GM18511 (cell line): ENCODE measurements around the gene TRPM3.

Source experiments
- ATAC-seq: cut with Tn5 transposase; IDR thresholded peaks from one replicate; pipeline ENCODE4 v1.9.1; 2021; ENCODE audit warnings: mild to moderate bottlenecking, moderate library complexity; ENCODE audit not compliant: unreplicated experiment

TRPM3 gene

GRCh38 chr9:70589571-70590314, 531.7 kb downstream of the TRPM3 start:
- ATAC-seq: no peak

GRCh38 chr9:70588999-70589398, 532.4 kb downstream of the TRPM3 start:
- ATAC-seq: no peak

- ATAC-seq: no peak
Observed at GRCh38 chr9:70588381-70588780, 533.0 kb downstream of the TRPM3 start.

DNA sequence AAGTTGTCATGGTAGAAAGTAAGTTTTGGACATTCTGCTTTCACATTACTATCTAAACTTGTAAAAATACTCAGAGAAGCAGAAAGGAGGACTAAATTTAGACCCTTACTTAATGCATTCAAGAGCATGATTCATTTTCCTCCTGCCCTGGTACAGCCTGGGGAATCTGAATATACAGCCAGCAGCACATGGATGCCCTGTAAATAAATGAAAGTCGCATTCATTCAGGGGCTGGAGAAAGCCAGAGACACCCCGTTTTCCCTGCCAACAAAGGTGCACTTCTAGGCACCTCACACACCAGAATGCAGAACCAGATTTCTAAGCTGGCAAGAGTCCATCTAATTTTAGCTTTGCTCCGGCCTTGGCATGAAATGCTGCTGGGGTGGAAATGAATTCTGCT, 534.2 kb downstream of the TRPM3 start:
- ATAC-seq: no peak

DNA sequence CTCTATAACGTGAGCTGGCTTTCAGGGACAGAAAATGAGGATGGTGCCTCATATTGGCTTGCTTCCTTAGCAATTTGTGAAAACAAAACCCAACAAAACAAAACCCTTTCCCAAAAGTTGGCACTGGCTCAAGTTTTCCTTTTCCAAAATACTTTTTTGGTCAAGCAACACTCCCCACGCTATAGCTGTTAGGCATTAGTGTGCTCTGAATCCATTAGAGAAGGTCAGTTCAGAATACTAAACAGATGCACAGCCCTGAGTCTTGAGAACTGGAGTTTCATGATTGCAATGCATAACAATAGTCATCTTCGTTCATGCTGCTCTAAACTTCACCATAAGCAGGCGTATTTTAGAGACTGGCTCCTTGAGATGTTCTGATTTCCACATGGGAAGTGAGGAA, 534.9 kb downstream of the TRPM3 start:
- no peak for ATAC-seq

DNA sequence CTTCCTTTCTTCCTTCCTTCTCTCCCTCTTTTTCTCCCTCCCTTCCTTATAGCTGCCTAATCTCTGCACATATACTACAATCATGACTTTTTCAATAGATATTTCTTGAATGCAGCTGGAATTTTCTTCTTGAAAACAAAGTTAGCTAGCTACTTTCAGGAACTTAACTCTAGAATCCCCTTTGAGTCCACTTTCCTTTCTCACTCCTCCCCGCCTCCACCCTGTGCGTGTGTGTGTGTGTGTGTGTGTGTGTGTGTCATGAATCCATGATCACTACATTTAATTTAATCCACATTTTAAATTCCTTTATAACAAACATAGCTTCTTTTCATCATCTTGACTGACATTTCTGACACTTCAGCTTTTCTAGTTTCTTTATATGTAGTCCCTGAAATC, 539.5 kb downstream of the TRPM3 start:
- ATAC-seq: no peak

DNA sequence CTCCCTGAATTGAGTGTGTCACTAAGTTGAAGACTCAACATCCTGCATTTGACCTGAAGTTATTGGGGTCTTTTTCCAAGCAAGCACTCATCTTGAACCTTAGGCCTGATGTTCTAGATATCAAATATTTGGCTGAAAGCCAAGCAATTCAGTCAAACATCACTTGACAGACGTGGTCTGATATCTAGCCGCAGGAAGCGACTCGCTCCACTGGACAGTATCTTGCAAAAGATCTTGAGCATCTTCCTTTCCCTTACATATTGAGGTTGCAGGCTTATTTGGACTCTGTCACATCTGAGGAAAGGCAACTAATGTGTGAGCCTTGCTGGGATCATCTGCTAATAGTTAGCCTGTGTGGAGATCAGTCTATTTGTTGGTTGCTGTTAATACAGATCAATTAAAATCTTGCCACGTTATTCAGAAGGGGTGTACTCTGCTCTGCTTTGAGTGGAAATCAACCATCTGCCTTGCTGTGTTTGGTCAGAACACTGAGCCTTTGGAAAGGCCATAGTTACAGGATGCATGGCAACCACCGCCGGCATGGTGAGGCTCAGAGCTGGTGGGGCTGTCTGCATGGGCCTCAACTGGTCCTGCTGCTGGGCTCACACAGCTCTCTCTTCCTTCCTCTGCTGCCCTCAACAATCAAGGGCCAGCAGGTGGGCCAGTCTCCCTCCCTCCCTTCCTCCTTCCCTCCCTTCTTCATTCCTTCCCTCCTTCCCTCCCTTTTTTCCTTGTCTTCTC, 540.0 kb downstream of the TRPM3 start:
- peak; percentile 60 for ATAC-seq

DNA sequence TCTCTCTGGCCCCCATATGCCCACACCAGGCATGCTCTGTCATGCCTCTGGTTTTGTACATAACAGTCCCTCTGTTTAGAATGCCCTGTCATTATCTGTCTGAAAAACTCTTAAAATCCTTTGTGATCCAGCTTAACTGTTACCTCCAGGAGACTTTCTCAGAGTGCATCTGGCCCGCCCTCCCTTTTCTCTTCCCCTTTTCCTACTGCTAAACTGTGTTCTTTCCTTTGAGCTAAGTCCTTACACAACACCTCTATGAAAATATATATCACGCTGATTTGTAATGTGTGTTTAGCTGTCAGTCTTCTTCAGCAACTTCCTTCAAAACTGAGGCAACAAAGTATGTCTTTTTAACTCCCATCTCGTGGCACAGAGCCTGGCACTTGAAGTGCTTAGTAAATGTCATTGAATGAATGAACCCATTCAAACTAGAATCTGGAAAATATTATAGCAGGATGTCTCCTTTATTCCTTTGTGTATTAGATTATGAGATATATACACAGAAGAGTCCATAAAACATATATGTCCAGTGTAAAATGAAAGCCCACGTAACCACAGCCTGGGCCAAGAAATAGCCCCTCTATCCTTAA, 540.7 kb downstream of the TRPM3 start:
- no peak for ATAC-seq

- no peak for ATAC-seq
Observed at GRCh38 chr9:70579686-70580085, 541.7 kb downstream of the TRPM3 start.

DNA sequence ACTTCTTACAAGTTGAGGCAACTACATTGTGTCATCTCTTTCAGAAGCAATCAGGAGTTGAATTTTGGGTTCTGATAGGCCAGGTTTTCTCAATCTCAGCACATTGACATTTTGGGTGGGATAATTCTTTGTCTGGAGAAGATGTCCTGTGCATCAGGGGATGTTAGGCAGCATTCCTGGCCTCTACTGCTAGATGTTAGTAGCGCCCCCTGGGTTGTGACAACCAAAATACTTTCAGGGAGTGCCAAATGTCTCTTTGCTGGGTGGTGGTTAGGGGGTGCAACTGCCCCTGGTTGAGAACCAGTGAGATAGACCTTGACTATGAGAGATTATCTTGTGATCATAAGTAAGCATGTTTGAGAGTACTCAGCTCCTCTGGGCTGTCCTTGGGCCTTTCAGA, 542.7 kb downstream of the TRPM3 start:
- ATAC-seq: no peak

- no peak for ATAC-seq
Observed at GRCh38 chr9:70577671-70578070, 543.8 kb downstream of the TRPM3 start.

DNA sequence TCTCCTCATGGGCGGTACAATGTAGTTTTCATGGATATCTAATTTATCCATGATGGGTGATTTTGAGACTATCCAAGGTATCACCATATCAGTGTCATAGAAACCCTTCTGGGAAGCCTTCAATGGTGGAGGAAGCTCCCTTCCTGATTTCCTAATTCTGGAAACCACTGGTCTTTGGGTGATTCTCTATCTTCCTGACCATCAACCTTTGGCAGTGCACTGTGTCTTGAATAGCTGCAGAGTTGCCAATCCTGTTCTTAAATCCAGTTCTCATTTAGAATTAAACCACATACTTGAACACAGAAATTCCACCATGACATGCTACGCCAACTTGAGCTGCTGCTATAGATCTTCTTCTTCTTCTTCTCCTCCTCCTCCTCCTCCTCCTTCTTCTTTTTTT, 545.3 kb downstream of the TRPM3 start:
- ATAC-seq: no peak

DNA sequence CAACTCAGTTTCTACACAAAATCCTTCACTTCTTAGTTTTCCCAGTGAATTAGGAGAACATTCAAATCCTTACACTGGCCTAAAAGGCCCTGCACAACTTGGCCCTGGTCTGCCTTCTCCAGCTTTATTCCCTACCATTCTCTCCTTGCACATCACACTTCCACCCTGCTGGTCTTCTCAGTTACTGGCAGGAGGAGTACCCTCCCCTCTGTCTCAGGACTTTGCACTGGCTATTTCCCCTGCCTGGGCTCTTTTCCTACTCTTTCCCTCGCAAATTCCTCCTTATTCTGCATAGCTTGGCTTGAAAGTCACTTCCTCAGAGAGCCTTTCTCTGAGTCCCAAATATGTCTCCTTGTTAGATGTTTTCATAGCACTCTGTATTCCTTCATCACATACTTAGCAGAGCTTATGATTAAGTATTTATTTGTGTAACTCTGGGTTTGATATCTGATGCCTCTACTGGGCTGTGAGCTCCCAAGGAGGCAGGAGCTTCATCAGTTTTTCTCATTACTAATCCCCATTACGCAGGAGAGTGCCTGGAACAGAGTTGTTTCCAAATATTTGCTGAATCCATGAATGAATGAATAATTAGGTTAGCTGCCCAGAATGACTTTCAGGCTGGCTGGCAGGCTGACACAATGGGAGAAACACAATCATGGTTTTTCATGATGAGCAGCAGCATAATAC, 547.1 kb downstream of the TRPM3 start:
- no peak for ATAC-seq

DNA sequence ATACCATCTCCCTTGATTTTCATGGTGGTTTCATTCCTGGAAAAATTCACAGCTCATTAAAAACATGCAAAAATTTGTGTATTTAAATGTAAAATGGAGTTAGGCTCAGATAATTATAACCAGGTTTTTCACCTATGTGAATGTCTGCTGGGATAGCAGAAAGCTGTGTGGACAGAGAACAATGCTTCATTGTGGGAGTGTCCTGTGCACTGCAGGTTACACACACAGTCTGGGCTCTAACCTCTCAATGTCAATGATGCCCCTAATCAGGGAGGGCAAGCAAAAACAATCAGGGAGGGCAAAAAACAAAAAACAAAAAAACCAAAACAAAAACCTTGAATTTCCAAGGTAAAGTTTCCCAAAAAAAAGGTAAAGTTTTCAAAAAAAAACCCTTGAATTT, 548.1 kb downstream of the TRPM3 start:
- ATAC-seq: no peak

DNA sequence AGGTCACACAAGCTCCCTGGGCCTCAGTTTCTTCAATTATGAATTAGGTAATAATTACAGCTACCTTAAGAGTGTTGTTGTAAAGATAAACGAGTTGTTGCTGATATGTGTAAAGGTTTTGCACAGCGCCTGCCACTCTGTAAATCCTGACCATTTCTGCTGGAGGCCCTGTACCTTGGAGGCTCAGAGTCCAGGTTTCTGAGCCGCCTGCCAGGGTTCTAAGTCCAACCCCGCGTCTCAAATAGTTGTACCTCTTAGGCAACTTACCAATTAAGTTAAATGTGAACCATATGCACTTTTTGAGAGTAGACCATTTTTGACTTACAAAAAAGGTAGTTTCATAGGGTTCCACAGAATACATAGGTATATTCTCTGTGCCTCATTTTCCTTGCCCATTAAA, 550.2 kb downstream of the TRPM3 start:
- ATAC-seq: no peak

DNA sequence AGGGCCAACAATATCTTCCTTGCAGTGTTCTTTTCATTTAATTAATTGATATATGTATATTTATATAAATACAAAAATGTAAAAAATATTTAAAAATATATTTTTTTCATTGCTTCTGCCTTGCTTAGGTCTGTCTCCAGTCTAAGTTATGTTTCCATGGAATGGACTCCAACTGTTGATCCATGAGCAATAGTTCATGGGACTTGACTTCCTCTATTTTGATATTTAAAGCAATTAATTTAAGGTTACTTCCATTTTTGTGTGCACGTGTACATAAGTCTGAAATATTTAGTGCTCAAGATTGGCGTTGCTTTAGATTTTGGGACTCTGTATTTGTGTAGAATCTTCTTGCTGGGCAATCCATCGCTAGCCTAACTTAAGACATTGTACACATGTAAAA, 551.6 kb downstream of the TRPM3 start:
- no peak for ATAC-seq

DNA sequence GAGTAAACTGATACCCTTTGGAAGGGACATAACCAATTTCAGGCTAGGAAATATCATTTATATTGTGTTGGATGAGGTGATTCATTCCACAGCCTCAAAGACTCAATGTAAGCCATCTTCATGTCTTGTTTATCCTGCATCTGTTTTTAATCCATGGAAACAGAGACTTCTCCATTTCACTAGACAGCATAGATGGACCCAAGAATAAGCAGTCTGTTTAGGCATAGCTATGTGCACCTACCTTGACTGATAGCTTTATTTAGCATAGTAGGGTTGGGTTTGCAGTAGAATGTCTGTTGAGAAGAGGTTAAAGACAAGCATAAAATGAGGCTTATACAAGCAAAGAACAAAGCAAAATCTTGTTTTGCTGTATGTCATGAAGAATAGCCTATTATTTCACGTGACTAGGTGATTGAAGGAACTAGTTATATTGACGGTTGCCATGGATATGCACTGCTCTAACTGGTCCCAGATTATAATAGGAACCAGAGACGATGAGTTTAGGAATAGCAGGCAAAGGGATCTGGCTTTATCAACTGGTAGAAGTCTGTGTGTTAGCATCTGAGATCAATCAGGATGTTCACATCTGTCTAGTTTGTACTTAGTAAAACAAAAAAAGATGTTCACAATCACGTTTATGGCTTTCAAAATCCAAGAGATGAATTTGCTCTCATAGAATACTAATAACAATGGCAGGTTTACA, 552.2 kb downstream of the TRPM3 start:
- no peak for ATAC-seq

DNA sequence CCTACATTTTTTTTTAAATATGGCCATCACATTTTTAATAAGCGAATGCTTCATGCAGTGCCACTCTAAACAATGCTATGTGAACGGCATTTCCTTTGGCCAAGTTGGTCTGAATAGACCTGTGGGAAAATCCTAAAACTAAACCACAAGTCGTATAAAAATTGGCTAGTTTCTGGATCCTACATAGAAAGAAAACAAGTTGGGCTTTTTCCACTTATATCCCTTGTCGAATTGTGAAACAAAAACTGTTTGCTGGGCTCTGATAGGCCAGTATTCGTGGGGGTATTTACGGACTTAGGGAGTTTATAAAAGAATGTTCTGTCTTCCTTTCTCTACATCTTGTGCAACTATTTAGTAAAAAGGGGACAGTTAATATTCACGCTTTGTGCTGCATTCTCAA, 553.9 kb downstream of the TRPM3 start:
- no peak for ATAC-seq

DNA sequence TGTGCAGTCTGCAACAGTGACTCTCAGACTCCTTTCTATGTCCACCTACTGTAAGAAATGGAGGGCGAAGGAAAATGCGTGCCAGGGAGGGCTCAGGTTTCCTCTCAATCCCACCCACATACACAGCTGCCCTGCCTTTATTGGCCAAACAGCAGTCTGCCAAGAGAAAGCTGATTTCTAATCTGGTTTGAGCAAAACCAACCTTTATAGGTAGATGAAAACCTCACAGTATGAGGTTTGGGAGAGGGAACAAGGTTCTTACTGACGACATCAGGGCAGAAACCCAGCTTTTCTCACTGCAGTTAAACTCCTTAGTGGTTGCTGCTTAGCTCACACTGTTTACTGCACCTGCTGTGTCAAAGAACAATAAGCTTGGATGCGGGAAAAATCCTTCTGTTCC, 554.7 kb downstream of the TRPM3 start:
- no peak for ATAC-seq

- ATAC-seq: no peak
Observed at GRCh38 chr9:70566066-70566465, 555.4 kb downstream of the TRPM3 start.
